ENCODE measurements around the gene MBD4. TPM values are rescaled to one million over a fixed set of nuclear protein-coding genes. Genes with fewer than 3 reads are reported as not detected.
"Not testable (repeated sequence)": the region's sequence is repeated elsewhere in the genome, so short reads cannot be mapped to it uniquely, and the experiment has no call there.

Gene MBD4
- total RNA-seq, 1 donor, result 34.9 TPM

- no peak for DNase-seq (ENCODE audit: low read depth)
- no peak for TF ChIP-seq CTCF (IDR thresholded peaks at IDR 0.05; ENCODE audit: insufficient read depth, low read length)
- H3K4me3 ChIP-seq (ENCODE audit: low read depth, low read length), result no peak overlapping the region
Observed at GRCh38 chr3:129389572-129389937, 50.2 kb downstream of the MBD4 start.

DNA sequence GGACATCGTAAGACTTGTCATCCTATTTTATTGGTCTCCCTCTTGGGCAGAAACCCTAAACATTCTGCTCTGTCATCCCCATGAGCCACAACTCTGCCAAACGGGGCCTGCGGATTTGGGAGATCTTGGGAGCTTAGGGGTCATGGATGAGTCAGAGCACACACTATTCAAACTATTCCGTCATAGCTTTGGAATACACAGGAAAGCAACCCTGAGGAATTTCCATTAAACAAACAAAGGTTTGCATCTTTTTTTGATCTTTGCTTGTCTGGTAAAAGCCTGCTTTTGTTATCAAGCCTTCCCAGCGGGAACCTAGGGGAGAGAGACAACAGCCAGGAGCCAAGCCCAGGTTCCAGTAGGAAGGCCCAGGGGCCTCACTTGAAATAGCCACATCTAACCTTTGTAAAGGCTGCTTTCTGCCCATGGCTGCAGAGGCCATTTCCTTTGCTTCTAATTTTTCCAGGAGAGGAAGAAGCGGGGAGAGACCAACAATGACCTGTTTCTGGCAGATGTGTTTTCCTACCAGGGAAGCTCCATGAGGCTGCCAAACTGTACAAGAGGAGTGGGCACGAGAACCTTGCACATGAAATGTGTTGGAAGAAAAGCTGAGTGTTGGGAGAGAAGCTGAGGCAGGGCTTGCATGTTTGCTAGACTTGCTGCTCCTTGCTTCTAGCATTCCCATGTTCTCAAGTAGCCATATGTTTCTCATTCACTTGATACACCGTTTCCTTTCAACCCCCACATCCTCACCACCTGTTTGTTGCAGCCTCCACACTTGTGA, 50.8 kb downstream of the MBD4 start:
- H3K4me3 ChIP-seq (ENCODE audit: low read depth, low read length), result not testable (repeated sequence)
- DNase-seq (ENCODE audit: low read depth), result peak; percentile 74

DNA sequence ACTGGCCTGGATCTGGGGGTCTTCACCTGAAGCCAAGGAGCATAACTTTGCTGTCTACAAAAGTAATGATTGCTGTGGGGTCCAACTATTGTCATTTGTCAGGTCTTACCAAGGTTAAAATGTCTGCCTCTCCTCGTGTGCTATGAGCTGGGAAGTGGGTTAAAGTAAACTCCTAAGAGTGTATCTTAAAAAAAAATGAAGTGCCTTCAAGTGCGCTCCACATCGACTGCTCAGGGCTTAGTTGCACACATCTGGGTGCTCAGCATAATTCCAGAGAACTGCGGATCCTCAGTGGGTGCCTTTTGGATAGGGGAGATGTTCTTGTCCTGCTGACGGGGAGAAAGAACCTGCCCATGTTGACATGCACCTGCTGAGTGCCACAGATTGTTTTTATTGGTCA, 52.3 kb downstream of the MBD4 start:
- DNase-seq (ENCODE audit: low read depth), result no peak
- no peak for TF ChIP-seq CTCF (IDR thresholded peaks at IDR 0.05; ENCODE audit: insufficient read depth, low read length)
- H3K4me3 ChIP-seq (ENCODE audit: low read depth, low read length), result no peak overlapping the region

DNA sequence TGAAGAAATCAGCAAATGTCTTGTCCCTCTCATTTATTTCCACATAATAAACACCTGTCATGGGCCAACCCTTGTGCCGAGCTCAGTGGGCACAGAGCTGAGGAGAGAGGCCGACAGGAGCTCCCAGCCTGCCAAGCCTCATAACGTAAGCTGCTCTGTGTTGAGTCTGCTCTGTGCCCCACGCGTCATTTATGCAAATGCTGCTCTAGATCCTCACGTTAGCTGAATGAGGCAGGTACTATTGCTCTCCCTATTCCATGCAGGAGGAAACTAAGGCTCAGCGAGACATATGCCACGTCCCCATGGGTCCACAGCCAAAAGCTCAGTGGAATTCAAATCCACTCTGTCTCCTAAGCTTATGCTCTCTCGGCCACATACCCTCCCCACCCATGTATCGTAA, 52.8 kb downstream of the MBD4 start:
- H3K4me3 ChIP-seq (ENCODE audit: low read depth, low read length), result no peak overlapping the region
- DNase-seq (ENCODE audit: low read depth), result no peak
- no peak for TF ChIP-seq CTCF (IDR thresholded peaks at IDR 0.05; ENCODE audit: insufficient read depth, low read length)

- H3K4me3 ChIP-seq (ENCODE audit: low read depth, low read length); DNase-seq (ENCODE audit: low read depth): not testable (repeated sequence)
Observed at GRCh38 chr3:129385507-129385906, 54.2 kb downstream of the MBD4 start.

- no peak overlapping the region for H3K4me3 ChIP-seq (ENCODE audit: low read depth, low read length)
- no peak for TF ChIP-seq CTCF (IDR thresholded peaks at IDR 0.05; ENCODE audit: insufficient read depth, low read length)
- DNase-seq (ENCODE audit: low read depth), result no peak
Observed at GRCh38 chr3:129384594-129385323, 55.0 kb downstream of the MBD4 start.

DNA sequence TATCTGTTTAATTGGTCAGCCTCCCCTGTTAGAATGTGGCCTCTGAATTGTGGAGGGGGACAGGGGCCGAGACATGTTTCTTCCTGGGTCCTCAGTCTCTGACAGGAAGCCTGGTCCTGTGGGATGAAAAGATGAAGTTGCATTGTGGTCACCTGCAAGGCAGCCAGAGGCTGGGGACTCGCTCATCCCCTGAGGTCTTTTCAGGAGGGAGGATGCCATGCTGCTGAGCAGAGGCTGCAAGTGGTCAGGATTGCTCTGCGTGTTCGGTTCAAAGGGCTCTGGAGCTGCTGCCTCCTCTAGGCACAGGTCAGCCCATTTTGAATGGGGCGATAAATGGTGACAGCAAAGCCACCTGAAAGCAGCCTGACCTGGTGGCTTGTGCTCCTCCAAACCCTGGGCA, 55.6 kb downstream of the MBD4 start:
- not testable (repeated sequence) for DNase-seq (ENCODE audit: low read depth)

GRCh38 chr3:129383292-129383860, 56.4 kb downstream of the MBD4 start:
- TF ChIP-seq CTCF (IDR thresholded peaks at IDR 0.05; ENCODE audit: insufficient read depth, low read length), result peak; percentile 85
- peak; percentile 62 for DNase-seq (ENCODE audit: low read depth)
- no peak overlapping the region for H3K4me3 ChIP-seq (ENCODE audit: low read depth, low read length)

More for the DNA sequence above, 55.6 kb downstream of the MBD4 start:
- not testable (repeated sequence) for H3K4me3 ChIP-seq (ENCODE audit: low read depth, low read length)

Measured in fibroblast of the aortic adventitia (primary cell).